ENCODE results near the gene BCO1.

BCO1 gene

GRCh38 chr16:81318711-81319110 lies 80.2 kb downstream of the BCO1 start:
- DNase-seq (ENCODE audit: low read depth in 2 of 2) = no peak

- no peak for DNase-seq (ENCODE audit: low read depth in 2 of 2)
Measured at GRCh38 chr16:81319221-81319912, 80.9 kb downstream of the BCO1 start.

- DNase-seq (ENCODE audit: low read depth in 2 of 2) = no peak
Measured at GRCh38 chr16:81321039-81321438, 82.5 kb downstream of the BCO1 start.

GRCh38 chr16:81321536-81321935 lies 83.0 kb downstream of the BCO1 start:
- no peak for DNase-seq (ENCODE audit: low read depth in 2 of 2)

GRCh38 chr16:81324808-81325207 lies 86.3 kb downstream of the BCO1 start:
- no peak for DNase-seq (ENCODE audit: low read depth in 2 of 2)

- no peak for DNase-seq (ENCODE audit: low read depth in 2 of 2)
Measured at GRCh38 chr16:81327011-81327410, 88.5 kb downstream of the BCO1 start.

- DNase-seq (ENCODE audit: low read depth in 2 of 2) = no peak
Measured at GRCh38 chr16:81327447-81328196, 89.1 kb downstream of the BCO1 start.

GRCh38 chr16:81329947-81330346 lies 91.5 kb downstream of the BCO1 start:
- DNase-seq (ENCODE audit: low read depth in 2 of 2) = no peak

- DNase-seq (ENCODE audit: low read depth in 2 of 2) = no peak
Measured at GRCh38 chr16:81333356-81333755, 94.9 kb downstream of the BCO1 start.

GRCh38 chr16:81335669-81336068 lies 97.2 kb downstream of the BCO1 start:
- DNase-seq (ENCODE audit: low read depth in 2 of 2) = no peak

- no peak for DNase-seq (ENCODE audit: low read depth in 2 of 2)
Measured at GRCh38 chr16:81337097-81337496, 98.6 kb downstream of the BCO1 start.
